ENCODE data around the gene PGAM2.

PGAM2 gene

DNA sequence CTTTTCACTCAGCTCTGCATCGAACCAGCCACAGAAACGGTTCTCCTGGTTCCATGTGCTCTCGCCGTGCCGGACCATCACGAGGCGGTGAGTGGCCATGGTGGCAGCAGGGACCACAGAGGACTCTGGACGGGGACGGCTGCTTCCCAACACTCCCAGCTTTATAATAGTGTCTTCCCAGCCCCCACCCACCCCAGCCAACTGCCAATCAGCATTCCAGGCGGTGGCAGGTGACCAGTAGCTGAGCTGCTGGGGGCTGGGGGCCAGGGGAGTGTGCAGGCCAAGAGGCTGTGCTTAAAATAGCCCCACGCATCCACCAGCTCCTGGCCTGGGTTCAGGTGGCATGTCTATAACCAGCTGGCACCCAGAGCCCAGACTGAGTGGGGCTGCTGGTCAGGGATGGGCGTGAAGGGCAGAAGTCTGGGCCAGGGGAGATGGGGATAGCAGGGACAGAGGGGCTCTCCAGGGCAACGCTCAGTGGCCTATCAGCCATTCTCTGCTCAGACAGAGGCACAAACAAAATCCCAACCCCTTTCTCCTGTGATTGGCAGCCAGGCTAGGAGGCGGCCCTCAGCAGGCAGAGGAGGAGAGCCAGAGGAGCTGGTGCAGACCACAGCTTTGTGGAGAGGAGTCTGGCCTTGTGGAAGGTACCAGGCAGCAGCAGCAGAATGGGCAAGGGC is at the start of gene PGAM2:
PGAM2 (minus strand) TSS at position 137 of the 680 bp plus-strand sequence; CDS start at position 99, 38 bp downstream.
- no peak for DNase-seq (ENCODE audit: low spot score)

DNA sequence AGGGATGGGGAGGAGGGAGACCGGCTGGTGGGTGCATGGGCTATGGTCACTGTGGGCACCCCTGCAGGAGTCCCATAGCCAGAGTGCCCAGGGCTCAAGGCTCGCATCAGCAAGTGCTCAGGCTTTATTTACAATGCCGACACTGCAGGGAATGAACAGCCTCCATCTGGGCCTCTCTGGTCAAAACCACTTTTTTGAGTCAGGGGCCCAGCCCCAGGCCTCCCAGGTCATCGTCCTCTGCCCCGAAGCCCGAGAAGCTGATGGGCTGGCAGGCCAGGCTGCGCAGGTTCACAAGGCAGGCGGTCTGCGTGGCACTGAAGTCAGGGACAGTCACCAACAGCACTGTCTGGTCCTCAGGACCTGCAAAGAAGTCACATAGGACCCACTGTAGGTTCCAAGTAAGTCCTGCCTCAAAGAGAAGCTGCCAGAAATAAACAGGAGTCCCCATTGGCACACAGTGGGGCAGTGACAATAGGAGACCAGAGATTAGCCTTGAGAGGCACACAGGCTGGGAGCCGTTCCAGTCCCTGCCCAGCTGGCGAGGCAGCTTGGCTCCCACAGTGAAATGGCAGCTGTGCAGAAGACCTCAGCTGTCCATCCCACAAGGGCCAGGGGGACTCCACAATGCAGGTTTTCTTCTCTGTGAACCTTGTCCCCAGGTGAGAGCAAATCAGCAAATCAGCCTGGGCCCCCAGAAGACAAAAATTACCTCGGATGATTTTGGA is 49.4 kb upstream of the PGAM2 start:
- no peak for DNase-seq (ENCODE audit: low spot score)

DNA sequence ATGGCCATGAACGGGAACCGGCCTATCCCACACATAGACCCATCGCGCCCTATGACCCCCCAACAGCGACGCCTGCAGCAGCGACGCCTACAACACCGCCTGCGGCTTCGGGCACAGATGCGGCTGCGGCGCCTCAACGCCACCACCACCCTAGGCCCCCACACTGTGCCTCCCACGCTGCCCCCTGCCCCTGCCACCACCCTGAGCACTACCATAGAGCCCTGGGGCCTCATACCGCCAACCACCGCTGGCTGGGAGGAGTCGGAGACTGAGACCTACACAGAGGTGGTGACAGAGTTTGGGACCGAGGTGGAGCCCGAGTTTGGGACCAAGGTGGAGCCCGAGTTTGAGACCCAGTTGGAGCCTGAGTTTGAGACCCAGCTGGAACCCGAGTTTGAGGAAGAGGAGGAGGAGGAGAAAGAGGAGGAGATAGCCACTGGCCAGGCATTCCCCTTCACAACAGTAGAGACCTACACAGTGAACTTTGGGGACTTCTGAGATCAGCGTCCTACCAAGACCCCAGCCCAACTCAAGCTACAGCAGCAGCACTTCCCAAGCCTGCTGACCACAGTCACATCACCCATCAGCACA is 48.5 kb upstream of the PGAM2 start:
- DNase-seq (ENCODE audit: low spot score): no peak

DNA sequence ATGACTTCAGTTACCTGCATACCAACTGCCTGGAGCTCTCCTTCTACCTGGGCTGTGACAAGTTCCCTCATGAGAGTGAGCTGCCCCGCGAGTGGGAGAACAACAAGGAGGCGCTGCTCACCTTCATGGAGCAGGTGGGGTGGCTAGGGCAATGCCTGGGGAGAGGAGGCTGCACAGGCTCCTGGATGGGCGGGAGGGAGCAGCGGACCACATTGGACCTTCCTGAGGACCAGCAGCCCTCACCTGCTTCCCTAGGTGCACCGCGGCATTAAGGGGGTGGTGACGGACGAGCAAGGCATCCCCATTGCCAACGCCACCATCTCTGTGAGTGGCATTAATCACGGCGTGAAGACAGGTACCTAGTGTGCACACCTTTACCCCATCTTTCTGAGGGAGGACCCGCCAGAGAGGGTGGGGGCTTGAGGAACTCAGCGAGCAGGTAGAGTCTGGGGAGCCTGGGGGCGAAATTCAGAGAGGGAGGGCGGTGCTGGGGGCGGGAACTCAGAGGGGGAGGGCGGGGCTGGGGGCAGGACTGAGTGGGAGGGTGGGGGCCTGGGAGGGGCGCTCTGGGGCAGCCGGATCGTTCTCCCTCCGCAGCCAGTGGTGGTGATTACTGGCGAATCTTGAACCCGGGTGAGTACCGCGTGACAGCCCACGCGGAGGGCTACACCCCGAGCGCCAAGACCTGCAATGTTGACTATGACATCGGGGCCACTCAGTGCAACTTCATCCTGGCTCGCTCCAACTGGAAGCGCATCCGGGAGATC is 47.8 kb upstream of the PGAM2 start:
- DNase-seq (ENCODE audit: low spot score): no peak

DNA sequence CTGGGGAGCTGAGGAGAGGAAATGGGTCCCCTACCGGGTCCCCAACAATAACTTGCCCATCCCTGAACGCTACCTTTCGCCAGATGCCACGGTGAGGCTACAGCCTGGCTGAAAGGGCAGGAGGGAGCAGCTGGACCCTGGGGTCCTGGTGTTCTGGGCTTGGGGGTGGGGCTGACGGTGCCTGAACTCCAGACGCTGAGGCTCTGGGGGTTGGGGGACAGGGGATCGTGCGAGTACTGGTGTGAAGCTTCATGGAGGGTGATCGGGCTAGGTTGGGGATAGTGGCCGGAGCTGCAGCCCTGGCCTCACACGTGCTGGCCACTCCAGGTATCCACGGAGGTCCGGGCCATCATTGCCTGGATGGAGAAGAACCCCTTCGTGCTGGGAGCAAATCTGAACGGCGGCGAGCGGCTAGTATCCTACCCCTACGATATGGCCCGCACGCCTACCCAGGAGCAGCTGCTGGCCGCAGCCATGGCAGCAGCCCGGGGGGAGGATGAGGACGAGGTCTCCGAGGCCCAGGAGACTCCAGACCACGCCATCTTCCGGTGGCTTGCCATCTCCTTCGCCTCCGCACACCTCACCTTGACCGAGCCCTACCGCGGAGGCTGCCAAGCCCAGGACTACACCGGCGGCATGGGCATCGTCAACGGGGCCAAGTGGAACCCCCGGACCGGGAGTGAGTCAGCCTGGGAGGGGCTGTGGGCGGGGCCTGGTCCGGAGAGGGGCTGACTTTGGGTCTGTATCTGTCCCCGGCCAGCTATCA is 47.0 kb upstream of the PGAM2 start:
- DNase-seq (ENCODE audit: low spot score): no peak

DNA sequence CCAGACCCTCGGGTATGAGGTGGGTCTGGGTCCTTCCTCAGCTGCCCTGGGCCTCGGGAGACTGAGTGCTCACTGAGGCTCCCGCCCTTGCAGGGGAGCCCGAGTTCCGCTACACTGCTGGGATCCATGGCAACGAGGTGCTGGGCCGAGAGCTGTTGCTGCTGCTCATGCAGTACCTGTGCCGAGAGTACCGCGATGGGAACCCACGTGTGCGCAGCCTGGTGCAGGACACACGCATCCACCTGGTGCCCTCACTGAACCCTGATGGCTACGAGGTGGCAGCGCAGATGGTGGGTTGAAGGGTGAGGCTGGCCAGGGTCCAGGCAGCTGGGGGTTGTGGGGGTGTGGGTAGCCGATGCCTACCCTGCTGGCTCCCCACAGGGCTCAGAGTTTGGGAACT is 46.4 kb upstream of the PGAM2 start:
- no peak for DNase-seq (ENCODE audit: low spot score)

DNA sequence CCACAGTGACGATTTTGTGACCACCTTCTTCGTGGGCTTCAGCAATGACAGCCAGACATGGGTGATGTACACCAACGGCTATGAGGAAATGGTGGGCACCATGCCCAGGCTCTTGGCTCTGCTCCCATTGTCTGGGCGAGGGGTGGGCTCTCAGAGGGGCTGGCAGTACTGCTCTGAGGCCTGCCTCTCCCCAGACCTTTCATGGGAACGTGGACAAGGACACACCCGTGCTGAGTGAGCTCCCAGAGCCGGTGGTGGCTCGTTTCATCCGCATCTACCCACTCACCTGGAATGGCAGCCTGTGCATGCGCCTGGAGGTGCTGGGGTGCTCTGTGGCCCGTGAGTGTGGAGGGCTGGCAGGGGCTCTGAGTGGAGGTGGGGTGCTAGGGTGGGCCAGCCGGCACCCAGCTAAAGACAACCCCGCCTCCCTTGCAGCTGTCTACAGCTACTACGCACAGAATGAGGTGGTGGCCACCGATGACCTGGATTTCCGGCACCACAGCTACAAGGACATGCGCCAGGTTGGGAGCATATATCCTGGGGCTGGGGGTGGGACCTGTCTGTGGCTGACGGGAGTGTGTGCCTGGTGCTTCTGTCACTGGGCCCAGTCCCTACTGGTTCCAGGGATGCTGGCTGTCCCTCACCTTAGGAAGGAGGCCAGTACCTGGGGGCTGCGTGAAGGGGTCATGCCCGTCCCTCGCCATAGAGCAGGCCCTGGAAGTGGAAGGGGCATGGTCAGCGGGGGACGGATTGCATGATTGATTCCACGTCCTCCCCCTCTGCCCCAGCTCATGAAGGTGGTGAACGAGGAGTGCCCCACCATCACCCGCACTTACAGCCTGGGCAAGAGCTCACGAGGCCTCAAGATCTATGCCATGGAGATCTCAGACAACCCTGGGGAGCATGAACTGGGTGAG is 45.6 kb upstream of the PGAM2 start:
- no peak for DNase-seq (ENCODE audit: low spot score)

DNA sequence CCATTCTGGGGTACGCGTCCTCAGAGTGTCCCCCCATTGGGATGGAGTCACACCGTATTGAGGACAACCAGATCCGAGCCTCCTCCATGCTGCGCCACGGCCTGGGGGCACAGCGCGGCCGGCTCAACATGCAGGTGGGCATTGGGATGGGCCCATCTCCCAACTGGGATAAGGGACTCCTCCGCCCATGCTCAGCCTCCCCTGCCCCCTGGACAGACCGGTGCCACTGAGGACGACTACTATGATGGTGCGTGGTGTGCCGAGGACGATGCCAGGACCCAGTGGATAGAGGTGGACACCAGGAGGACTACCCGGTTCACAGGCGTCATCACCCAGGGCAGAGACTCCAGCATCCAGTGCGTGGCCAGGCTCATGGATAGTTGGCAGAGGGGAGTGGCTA is 44.6 kb upstream of the PGAM2 start:
- DNase-seq (ENCODE audit: low spot score): no peak

DNA sequence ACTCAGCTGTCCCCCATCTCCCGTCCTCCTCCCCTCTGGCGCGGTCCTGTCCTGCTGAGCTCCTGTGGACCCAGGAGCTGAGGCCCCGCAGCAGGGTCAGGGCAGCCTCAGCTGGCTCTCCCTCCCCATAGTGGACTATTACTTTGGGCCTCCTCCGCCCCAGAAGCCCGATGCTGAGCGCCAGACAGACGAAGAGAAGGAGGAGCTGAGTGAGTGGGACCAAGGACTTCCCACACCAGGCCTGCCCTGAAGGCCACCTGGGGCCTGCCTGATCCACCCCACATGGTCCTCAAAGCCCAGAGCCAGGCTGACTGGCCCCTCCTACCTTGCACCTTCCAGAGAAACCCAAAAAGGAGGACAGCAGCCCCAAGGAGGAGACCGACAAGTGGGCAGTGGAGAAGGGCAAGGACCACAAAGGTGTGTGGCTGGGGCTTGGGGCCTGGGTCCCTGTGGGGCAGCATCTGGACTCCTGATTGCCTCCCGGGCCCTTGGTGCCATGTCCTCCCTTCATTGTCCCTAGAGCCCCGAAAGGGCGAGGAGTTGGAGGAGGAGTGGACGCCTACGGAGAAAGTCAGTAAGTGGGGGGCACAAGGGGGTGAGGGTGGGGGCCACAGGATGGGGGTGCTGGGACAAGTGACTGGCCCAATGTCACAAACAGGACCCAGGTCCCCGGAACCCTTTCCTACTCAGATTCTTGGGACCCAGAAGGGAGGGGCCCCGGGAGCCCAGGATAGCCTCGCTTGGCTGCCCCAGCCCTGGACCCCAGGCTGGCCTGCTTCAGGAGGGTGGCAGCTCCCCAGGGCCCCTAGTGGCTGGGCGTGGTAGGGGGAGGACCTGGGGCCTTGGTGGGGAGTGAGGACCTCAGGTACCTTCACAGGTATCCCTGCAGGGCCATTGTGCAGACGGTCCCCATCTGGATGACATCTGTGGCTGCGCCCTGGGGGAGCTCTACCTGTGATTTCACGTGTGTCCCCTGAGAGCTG is 43.7 kb upstream of the PGAM2 start:
- no peak for DNase-seq (ENCODE audit: low spot score)

DNA sequence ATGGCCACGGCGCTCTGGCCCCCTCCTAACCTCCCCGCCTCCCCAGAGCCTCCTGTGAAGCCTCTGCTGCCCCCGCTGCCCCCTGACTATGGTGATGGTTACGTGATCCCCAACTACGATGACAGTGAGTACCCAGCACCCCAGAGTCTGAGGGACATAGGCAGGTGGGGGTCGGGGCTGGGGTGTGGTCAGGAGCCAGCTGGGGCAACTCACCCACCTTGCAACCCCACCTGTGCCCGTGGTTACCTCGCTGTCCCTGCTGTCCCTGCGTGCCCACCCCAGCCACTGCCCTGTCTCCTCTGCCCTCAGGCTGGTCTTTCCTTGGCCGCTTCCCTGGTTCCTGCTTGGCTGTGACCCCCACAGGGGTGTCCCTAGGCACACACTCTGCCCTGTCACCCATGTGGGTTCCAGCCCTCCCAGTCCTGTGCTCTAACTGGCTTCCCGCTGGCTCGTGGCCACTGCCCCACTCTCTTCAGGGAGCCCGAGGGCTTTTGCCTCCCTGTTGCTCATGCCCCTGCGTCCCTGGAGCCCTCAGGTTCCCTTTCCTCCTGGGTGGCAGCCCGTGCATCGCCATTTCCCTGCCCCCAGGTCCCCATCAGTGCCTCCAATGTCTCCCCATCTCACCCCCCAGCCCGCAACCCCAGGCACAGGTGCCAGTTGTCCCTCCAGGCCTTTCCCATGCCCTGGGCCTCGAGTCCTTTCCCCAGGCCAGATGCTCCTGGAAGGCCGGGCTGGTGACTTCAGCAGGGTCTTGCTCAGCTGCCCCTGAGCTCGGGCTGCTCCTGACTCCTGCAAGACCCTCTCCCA is 42.8 kb upstream of the PGAM2 start:
- DNase-seq (ENCODE audit: low spot score): no peak

DNA sequence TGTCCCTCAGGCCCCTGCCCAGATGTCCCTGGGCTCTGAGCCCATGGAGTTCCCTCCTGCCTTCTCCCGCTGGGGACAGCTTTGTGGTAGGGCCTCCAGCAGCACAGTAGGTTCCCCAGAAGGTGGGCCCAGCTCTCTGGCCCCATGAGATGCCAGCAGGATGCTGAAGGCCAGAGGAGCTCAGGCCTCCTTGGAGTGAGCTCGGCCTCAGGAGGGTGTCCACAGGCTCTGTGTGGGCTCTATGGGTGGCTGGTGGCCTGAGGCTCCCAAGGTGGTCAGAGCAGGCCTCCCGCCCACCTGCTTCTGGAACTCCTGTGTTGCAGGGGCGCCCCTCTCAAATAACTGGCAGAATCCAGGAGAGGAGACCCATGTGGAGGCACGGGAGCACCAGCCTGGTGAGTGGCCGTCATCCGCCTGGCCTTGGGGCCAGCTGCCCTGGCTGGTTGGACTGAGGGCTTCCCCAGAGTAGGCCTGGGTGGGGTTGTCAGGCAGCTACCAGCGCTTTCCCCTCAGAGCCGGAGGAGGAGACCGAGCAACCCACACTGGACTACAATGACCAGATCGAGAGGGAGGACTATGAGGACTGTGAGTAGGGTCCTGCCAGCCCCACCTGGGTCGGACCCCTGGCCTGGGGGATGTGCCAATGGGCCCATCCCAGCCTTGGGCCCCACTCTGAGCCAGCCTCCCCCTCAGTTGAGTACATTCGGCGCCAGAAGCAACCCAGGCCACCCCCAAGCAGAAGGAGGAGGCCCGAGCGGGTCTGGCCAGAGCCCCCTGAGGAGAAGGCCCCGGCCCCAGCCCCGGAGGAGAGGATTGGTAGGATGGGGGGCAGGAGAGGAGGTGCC is 42.0 kb upstream of the PGAM2 start:
- DNase-seq (ENCODE audit: low spot score): no peak

DNA sequence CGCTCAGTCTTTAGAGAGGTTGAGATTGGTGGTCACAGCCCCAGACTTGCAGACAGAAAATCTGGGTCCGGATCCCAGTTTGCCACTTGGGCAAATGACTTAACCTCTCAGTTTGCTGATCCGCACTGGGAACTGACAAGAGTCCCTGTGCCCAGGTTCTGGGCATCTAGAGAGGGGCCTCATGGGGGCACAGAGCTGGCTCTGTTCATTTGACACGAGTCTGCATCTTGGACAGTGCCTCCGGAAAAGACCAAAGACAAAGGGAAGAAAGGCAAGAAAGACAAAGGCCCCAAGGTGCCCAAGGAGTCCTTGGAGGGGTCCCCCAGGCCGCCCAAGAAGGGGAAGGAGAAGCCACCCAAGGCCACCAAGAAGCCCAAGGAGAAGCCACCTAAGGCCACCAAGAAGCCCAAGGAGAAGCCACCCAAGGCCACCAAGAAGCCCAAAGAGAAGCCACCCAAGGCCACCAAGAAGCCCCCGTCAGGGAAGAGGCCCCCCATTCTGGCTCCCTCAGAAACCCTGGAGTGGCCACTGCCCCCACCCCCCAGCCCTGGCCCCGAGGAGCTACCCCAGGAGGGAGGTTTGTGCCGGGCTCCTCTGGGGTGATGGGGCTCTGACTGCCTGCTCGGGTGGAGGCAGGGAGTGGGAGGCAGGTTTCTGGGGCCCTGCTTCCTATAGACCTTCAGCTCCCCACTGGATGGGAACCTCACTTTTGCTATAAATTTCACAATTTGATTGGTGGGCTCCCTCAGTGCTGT is 41.1 kb upstream of the PGAM2 start:
- DNase-seq (ENCODE audit: low spot score): no peak

DNA sequence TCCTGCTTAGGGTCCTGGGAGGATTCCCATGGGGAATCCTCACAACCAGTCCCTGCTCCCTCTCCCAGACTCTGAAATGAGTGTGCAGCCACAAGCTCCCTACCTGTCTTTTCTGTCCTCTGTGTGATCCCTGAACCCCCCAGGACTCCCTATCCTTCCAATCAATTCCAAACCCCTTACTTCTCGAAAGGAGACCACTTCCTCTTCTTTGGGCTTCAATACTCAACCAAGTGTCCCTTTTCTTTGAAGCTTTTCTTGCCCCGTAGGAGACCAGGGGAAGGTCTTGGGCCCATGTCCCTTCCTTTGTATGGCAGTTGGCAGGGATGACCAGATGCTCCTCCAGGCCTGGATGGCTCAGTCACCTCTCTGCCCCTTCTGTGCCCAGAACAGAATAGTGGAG is 40.5 kb upstream of the PGAM2 start:
- no peak for DNase-seq (ENCODE audit: low spot score)

DNA sequence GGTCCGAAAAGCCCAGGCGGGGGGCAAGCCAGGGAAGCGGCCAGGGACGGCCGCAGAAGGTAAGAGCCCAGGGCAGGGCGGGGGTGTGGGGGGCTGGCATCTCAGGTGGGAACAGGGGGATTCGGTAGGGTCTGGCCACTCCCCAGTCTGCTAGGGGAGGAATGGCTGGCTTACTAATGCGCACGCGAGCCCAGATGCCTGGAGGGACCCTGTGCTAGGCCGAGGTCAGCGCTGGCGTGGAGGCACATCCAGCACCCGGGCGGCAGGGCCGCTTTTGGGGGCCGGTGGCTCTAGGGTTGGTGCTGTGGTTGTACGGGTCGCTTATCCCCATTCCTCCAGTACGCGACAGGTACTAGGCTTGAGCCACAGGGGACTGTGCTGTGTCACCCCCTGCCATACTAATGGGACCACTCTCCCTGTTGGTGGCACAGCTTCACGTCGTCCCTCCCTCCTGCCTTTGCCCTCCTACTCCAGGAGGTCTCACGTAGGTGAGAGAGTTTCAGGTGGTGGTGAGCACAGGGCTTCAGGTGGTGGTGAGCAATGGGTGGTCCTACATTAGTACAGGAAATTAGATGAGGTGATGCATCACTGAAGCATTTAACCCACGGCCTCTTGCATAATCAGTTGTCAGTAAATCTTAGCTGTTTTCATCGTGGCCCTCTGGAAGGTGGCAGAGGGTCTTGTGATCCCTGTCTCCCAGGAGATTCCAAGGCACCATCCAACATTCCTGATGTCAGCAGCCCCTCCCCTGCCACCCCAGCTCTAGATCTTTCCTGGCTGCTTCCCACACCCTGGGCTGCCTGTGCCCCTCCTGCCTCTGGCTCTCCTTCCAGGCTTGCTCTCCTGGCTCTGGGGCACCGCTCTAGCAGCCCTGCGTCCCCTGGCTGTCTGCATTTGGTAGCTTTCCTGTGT is 39.7 kb upstream of the PGAM2 start:
- DNase-seq (ENCODE audit: low spot score): peak; percentile 68

DNA sequence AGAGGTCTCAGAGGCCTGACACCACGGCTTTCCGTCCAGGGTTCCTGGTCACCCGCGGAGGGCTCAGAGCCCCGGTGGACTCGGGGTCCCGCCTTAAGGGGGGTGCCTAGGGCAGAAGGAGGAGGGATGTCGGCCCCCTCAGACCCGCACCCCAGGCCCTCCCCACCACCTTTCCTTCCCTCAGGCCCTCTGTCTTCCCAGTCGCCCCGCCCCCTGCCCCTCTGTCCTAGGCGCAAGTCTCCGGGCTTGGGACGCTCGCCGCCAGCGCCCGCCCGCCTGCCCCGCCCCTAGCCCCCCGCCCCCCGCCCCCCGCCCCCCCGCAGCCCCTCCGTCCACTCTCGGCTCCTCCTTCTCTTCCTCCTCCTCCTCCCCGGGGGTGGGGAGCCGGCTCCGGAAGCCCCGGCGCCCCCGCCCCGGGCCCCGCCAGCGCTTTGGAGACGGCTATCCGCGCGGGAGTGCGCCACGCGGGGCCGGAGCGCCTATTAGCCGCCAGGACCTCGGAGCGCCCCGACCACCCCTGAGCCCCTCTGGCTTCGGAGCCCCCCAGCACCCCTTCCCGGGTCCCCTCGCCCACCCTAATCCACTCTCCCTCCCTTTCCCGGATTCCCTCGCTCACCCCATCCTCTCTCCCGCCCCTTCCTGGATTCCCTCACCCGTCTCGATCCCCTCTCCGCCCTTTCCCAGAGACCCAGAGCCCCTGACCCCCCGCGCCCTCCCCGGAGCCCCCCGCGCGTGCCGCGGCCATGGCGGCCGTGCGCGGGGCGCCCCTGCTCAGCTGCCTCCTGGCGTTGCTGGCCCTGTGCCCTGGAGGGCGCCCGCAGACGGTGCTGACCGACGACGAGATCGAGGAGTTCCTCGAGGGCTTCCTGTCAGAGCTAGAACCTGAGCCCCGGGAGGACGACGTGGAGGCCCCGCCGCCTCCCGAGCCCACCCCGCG is 38.8 kb upstream of the PGAM2 start, which contains the start of gene AEBP1:
AEBP1 (plus strand) TSS at position 423 of the 937 bp plus-strand sequence; CDS start at position 744, 321 bp downstream.
- DNase-seq (ENCODE audit: low spot score): peak; percentile 66
